Trophoblast cell (in vitro differentiated cells and primary cell): ENCODE measurements around the gene NLRP6.
"Not testable (repeated sequence)": the region's sequence is repeated elsewhere in the genome, so short reads cannot be mapped to it uniquely, and the experiment has no call there.

Experiments used
- DNase-seq, 2 donors: peaks; one replicate each; pipeline ENCODE4 v3.0.0-alpha.2; 2016
- H2AFZ ChIP-seq: 2 replicates; pipeline ENCODE4 v1.6.1; 2013; ENCODE audit warnings: low read length, moderate library complexity, mild to moderate bottlenecking; ENCODE audit not compliant: insufficient read depth, poor library complexity
- H2AK5ac ChIP-seq: 2 replicates; pipeline ENCODE4 v1.6.1; 2013; ENCODE audit warnings: mild to moderate bottlenecking, low read length
- H2BK120ac ChIP-seq: 2 replicates; pipeline ENCODE4 v1.6.1; 2013; ENCODE audit warnings: low read length, mild to moderate bottlenecking, moderate library complexity; ENCODE audit not compliant: insufficient read depth, poor library complexity
- H2BK12ac ChIP-seq: 2 replicates; pipeline ENCODE4 v1.6.1; 2013; ENCODE audit warnings: mild to moderate bottlenecking, low read length, moderate library complexity
- H2BK5ac ChIP-seq: 2 replicates; pipeline ENCODE4 v1.6.1; 2013; ENCODE audit warnings: low read length, low read depth, moderate library complexity, mild to moderate bottlenecking; ENCODE audit not compliant: poor library complexity
- H3K14ac ChIP-seq: 2 replicates; pipeline ENCODE4 v1.6.1; 2013; ENCODE audit warnings: mild to moderate bottlenecking, low read length
- H3K18ac ChIP-seq: 2 replicates; pipeline ENCODE4 v1.6.1; 2013; ENCODE audit warnings: mild to moderate bottlenecking, low read length
- H3K23ac ChIP-seq: 2 replicates; pipeline ENCODE4 v1.6.1; 2013; ENCODE audit warnings: low read length
- H3K27ac ChIP-seq: 2 replicates; pipeline ENCODE4 v1.5.1; 2013; ENCODE audit warnings: low read depth, mild to moderate bottlenecking, inconsistent platforms, low read length, moderate library complexity
- H3K27me3 ChIP-seq: 2 replicates; pipeline ENCODE4 v1.6.1; 2013; ENCODE audit warnings: inconsistent platforms, mild to moderate bottlenecking, low read length, moderate library complexity; ENCODE audit not compliant: insufficient read depth
- H3K36me3 ChIP-seq, 2 experiments: 1 replicate in 1 of 2; 2 replicates in 1 of 2; pipeline ENCODE4 v1.6.1; 2013; ENCODE audit warnings: low read length in 2 of 2, mild to moderate bottlenecking in 2 of 2, moderate library complexity in 1 of 2; ENCODE audit not compliant: insufficient read depth in 2 of 2, control insufficient read depth in 1 of 2
- H3K4ac ChIP-seq: 2 replicates; pipeline ENCODE4 v1.6.1; 2013; ENCODE audit warnings: low read depth, mild to moderate bottlenecking, low read length, moderate library complexity
- H3K4me1 ChIP-seq, 2 experiments: 1 replicate in 1 of 2; 2 replicates in 1 of 2; pipeline ENCODE4 v1.6.1; 2013; ENCODE audit warnings: low read length in 2 of 2, mild to moderate bottlenecking in 2 of 2, moderate library complexity in 1 of 2; ENCODE audit not compliant: insufficient read depth in 2 of 2, control insufficient read depth in 1 of 2
- H3K4me2 ChIP-seq: 2 replicates; pipeline ENCODE4 v1.6.1; 2013; ENCODE audit warnings: inconsistent platforms, mild to moderate bottlenecking, low read length, moderate library complexity
- H3K4me3 ChIP-seq: 2 replicates; pipeline ENCODE4 v1.5.1; 2013; ENCODE audit warnings: mild to moderate bottlenecking, low read depth, low read length, inconsistent platforms
- H3K79me1 ChIP-seq: one replicate; pipeline ENCODE4 v1.6.1; 2013; ENCODE audit warnings: low read length
- H3K79me2 ChIP-seq: 2 replicates; pipeline ENCODE4 v1.6.1; 2013; ENCODE audit warnings: low read length, mild to moderate bottlenecking; ENCODE audit not compliant: control insufficient read depth, insufficient read depth, poor library complexity
- H3K9ac ChIP-seq: 2 replicates; pipeline ENCODE4 v1.6.1; 2013; ENCODE audit warnings: mild to moderate bottlenecking, low read length
- H3K9me3 ChIP-seq: 2 replicates; pipeline ENCODE4 v1.6.1; 2013; ENCODE audit warnings: low read depth, mild to moderate bottlenecking, control low read depth, inconsistent platforms, low read length; ENCODE audit not compliant: insufficient read depth
- H4K12ac ChIP-seq: 2 replicates; pipeline ENCODE4 v1.6.1; 2013; ENCODE audit warnings: low read depth, mild to moderate bottlenecking, low read length, moderate library complexity
- H4K8ac ChIP-seq: 2 replicates; pipeline ENCODE4 v1.6.1; 2013; ENCODE audit warnings: low read depth, mild to moderate bottlenecking, low read length, moderate library complexity
- H4K91ac ChIP-seq: one replicate; pipeline ENCODE4 v1.6.1; 2013; ENCODE audit warnings: low read depth, mild to moderate bottlenecking, low read length, moderate library complexity
- WGBS: extraction: QIAGEN DNeasy Blood & Tissue Kit; methylation state at CpG from one replicate; pipeline ENCODE4 v1.1.7; 2013; ENCODE audit warnings: missing lambda C conversion rate; ENCODE audit not compliant: insufficient read length, insufficient coverage; ENCODE audit errors: extremely low coverage; 5-methylcytosine and 5-hydroxymethylcytosine counted together

Gene NLRP6

DNA sequence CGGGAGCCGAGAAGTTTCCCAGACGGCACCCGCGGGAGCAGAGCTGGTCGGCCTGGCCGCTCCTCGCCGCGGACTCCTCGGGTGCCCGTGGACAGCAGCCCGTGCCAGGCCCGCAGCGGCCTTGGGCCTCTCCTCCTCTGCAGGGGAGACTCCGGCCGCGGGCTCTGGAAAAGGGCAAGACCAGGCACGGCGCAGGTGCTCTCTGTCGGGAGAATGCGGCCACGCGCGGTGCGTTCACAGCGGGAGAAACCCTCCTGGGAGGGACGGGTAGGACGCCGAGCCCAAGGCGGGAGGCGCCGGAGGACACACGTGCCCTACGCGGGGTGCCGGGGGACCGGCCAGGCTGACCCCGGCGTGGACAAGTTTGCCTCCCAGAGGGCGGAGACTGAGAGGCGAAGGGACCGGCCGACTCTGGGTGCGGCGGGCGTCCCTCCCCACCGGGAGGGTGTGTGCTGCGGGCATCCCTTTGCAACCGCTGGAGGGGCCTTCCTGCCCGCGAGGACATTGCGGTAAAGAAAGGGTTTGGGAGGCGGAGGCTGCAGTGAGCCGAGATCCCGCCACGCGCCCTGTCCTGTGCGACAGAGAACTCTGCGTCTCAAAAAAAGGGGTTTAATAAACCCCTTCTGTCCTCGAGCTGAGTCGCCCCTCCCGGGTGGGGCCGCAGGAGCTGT, 38.0 kb downstream of the NLRP6 start:
- Histone ChIP-seq H2AFZ (no peak overlapping the region), H3K9ac (no peak overlapping the region), H2BK12ac (peak overlapping the region; percentile 34), H2BK120ac (no peak overlapping the region), H4K12ac (no peak overlapping the region), H3K79me2 (peaks cover 4% of the 10 kb centered on the region), H2AK5ac (no peak overlapping the region), H2BK5ac (no peak overlapping the region), H3K27ac (no peak overlapping the region), H3K18ac (no peak overlapping the region), H3K14ac (no peak overlapping the region), H3K4me3 (no peak overlapping the region), H3K36me3 (no peaks in the 10 kb centered on the region), H4K91ac (no peak overlapping the region), H3K27me3 (peaks cover 4% of the 10 kb centered on the region), H3K4ac (no peak overlapping the region), H3K4me2 (no peak overlapping the region), H4K8ac (no peak overlapping the region), H3K23ac (no peak overlapping the region), H3K9me3 (peaks cover 1% of the 10 kb centered on the region), H3K79me1 (peaks cover 14% of the 10 kb centered on the region), H3K4me1 (peaks cover 19% of the 10 kb centered on the region in 2 experiments)
- no CpG with 5 or more reads among the region's 64 CpGs for whole genome bisulfite sequencing
- DNase-seq = no peak

GRCh38 chr11:316891-317301, 38.7 kb downstream of the NLRP6 start:
- Histone ChIP-seq H4K12ac (no peak overlapping the region), H3K36me3 (no peaks in the 10 kb centered on the region), H3K23ac (no peak overlapping the region), H2BK5ac (no peak overlapping the region), H3K4me3 (no peak overlapping the region), H3K79me2 (peaks cover 4% of the 10 kb centered on the region), H4K91ac (no peak overlapping the region), H3K27me3 (peaks cover 4% of the 10 kb centered on the region), H4K8ac (no peak overlapping the region), H3K4me2 (no peak overlapping the region), H2AK5ac (no peak overlapping the region), H3K4ac (no peak overlapping the region), H2BK12ac (no peak overlapping the region), H2BK120ac (no peak overlapping the region), H3K14ac (no peak overlapping the region), H3K79me1 (peaks cover 14% of the 10 kb centered on the region), H3K9me3 (peaks cover 1% of the 10 kb centered on the region), H3K27ac (no peak overlapping the region), H3K4me1 (peaks cover 19% of the 10 kb centered on the region in 2 experiments), H3K18ac (no peak overlapping the region), H3K9ac (no peak overlapping the region), H2AFZ (no peak overlapping the region)
- no peak for DNase-seq
- WGBS = no CpG with 5 or more reads among the region's 7 CpGs

DNA sequence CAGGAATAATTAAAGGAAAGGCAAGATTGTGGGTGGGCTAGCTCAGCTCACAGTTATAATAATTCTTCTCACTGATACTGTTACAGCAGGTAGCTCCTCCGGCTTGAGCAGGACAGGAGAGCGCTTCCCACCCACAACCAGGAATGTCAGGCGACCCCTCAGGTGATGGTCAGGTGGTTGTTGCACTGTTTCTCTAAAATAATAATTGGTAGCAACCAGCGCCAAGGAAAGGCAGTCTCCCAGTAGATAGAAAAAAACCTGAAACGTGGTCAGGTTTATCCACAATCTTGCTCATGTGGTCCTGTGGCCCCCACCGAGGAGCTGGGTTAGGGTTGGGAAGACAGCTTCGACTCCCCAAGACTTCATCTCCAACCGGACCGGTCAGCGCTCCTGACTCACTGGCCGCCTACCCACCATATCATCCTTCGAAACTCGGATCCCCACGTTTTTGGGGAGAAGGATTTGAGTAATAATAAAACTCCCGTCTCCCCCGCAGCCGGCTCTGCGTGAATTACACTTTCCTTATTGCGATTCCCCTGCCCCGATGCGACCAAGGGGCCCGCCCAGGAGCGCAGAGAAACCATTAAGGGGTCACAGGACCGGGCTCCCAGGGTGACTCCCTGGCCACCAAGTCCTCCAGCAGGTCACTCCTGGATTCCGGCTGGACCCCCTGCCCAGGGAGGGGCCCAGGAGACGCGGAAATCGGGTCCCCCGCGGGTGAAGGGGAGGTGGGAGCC, 39.6 kb downstream of the NLRP6 start:
- H4K8ac ChIP-seq = not testable (repeated sequence)

GRCh38 chr11:318405-319120, 40.4 kb downstream of the NLRP6 start:
- Histone ChIP-seq H2BK120ac (peak overlapping the region; percentile 56), H4K8ac (peak overlapping the region; percentile 32), H3K4me1 (peaks cover 14 to 15% of the 10 kb centered on the region in 2 experiments), H3K79me1 (peaks cover 11% of the 10 kb centered on the region), H4K91ac (peak overlapping the region; percentile 66), H3K4me2 (peak overlapping the region; percentile 69), H3K14ac (peak overlapping the region; percentile 42)
- H3K4ac ChIP-seq, H3K79me2 ChIP-seq, H3K27ac ChIP-seq, H3K18ac ChIP-seq, H2BK5ac ChIP-seq, H3K4me3 ChIP-seq, H3K9me3 ChIP-seq, H2AFZ ChIP-seq, H3K9ac ChIP-seq, H3K27me3 ChIP-seq, H2AK5ac ChIP-seq, H4K12ac ChIP-seq, H2BK12ac ChIP-seq, DNase-seq, H3K36me3 ChIP-seq, H3K23ac ChIP-seq: not testable (repeated sequence)
- WGBS = no CpG with 5 or more reads among the region's 79 CpGs

More for the DNA sequence above, 39.6 kb downstream of the NLRP6 start:
- H2BK120ac ChIP-seq, H4K91ac ChIP-seq, H3K4me3 ChIP-seq, H2BK12ac ChIP-seq, H3K18ac ChIP-seq, H3K4ac ChIP-seq, H3K79me2 ChIP-seq, H2BK5ac ChIP-seq, H3K27me3 ChIP-seq, H3K9ac ChIP-seq, H2AFZ ChIP-seq, H4K12ac ChIP-seq, H3K36me3 ChIP-seq, H3K27ac ChIP-seq, H3K4me2 ChIP-seq, H2AK5ac ChIP-seq, H3K9me3 ChIP-seq, H3K23ac ChIP-seq, H3K14ac ChIP-seq, DNase-seq: not testable (repeated sequence)
- WGBS = no CpG with 5 or more reads among the region's 30 CpGs
- Histone ChIP-seq H3K4me1 (peaks cover 19% of the 10 kb centered on the region in 2 experiments), H3K79me1 (peaks cover 14% of the 10 kb centered on the region)
